Pancreas (tissue), 10 donors: ENCODE data around the gene TRIM9. TPM values are rescaled to one million over a fixed set of nuclear protein-coding genes. Genes with fewer than 3 reads are reported as not detected.

Source experiments
- ATAC-seq, 4 donors: fragments of 200-7000 bp; cut with Tn5 transposase; one replicate each; pipeline versions ENCODE4 v1.8.0 to v1.9.1; 2020; ENCODE audit warnings: mild to moderate bottlenecking in 4 of 4, moderate library complexity in 4 of 4
- DNase-seq, 6 donors: peaks; one replicate each; pipeline ENCODE4 v3.0.0-alpha.2; 2020
- FAIRE-seq: peaks from 2 replicates; lab custom pipeline; 2012; peaks lifted over from hg19 to GRCh38; lab: Jason Lieb, UNC
- H3K27ac ChIP-seq, 4 donors: fragments of 200-600 bp; sonication (generic); 1 replicate in 3 of 4; 2 replicates in 1 of 4; pipeline versions ENCODE4 v1.5.0 to v1.8.0; 2020
- H3K27me3 ChIP-seq, 4 donors: fragments of 200-600 bp; one replicate each; pipeline ENCODE4 v1.8.0; 2021
- H3K36me3 ChIP-seq, 3 donors: fragments of 200-600 bp; sonication (generic) in 1 of 3; one replicate each; pipeline versions ENCODE4 v1.5.0 to v1.8.0; 2020 to 2021
- H3K4me1 ChIP-seq, 3 donors: fragments of 200-600 bp; one replicate each; pipeline ENCODE4 v1.8.0; 2021
- H3K4me3 ChIP-seq, 4 donors: fragments of 200-600 bp; sonication (generic) in 2 of 4; one replicate each; pipeline versions ENCODE4 v1.5.0 to v1.8.0; 2020 to 2021
- H3K9me3 ChIP-seq, 4 donors: fragments of 200-600 bp; one replicate each; pipeline ENCODE4 v1.8.0; 2021
- WGBS, 2 donors: extraction: QIAGEN DNeasy Blood & Tissue Kit; methylation state at CpG; one replicate each; pipeline ENCODE4 v1.1.7; 2013; 5-methylcytosine and 5-hydroxymethylcytosine counted together
- intact Hi-C, 3 donors: fragments of 100-400 bp; cut with DNase I; formaldehyde crosslinking; loops; one replicate each; pipeline versions ENCODE4 v1.11.1 to v1.14.2; 2022
- polyA plus RNA-seq, 2 donors: library from polyadenylated mRNA; stranded (reverse); fragments of 200-250 nt; gene quantifications; one replicate each; pipeline ENCODE4 v1.2.3, GENCODE V29; 2013
- total RNA-seq, 6 donors: library from RNA; stranded (reverse); fragmentation: NEBNext Ultra II Directional in 4 of 6; extraction: Animal tissue kit (Norgen Biotek cat#: 25700) in 4 of 6; gene quantifications; one replicate each; pipeline versions ENCODE4 v1.2.1 to v1.2.4, GENCODE V29; 2021 to 2023
- TF ChIP-seq, protein P1 (sequence below), 4 donors: fragments of 200-600 bp; sonication (generic) in 3 of 4; IDR thresholded peaks; one replicate each; pipeline versions ENCODE4 v1.5.0 to v1.8.0; 2021; ENCODE audit warnings: antibody characterized with exemption in 4 of 4
- donor health status: healthy with polysubstance abuse.
- donor health status: DM: no; HTN: no; CAD: no; lungs with moderate emphysema.
- donor health status: DM: no; HTN: no; CAD: no.
- donor health status: control.
- donor health status: control.
- donor health status: Bipolar disorder and iron deficiency.
- donor health status: DM: yes; HTN: yes; CAD: no.
- donor health status: DM: no; HTN: no; CAD: no.
- donor health status: DM: no; HTN: no; CAD: no.
- donor health status: DM: yes; HTN: yes; CAD: no.

Gene TRIM9
- total and polyA plus RNA-seq, 8 donors: 0.25 to 3.4 (median 0.79) TPM

GRCh38 chr14:51028851-51029754 is 65.8 kb downstream of the TRIM9 start:
- TF ChIP-seq, protein P1, sequence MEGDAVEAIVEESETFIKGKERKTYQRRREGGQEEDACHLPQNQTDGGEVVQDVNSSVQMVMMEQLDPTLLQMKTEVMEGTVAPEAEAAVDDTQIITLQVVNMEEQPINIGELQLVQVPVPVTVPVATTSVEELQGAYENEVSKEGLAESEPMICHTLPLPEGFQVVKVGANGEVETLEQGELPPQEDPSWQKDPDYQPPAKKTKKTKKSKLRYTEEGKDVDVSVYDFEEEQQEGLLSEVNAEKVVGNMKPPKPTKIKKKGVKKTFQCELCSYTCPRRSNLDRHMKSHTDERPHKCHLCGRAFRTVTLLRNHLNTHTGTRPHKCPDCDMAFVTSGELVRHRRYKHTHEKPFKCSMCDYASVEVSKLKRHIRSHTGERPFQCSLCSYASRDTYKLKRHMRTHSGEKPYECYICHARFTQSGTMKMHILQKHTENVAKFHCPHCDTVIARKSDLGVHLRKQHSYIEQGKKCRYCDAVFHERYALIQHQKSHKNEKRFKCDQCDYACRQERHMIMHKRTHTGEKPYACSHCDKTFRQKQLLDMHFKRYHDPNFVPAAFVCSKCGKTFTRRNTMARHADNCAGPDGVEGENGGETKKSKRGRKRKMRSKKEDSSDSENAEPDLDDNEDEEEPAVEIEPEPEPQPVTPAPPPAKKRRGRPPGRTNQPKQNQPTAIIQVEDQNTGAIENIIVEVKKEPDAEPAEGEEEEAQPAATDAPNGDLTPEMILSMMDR (IDR thresholded peaks at IDR 0.05): no peak
- Histone ChIP-seq H3K9me3 (no peaks in the 10 kb centered on the region), H3K27me3 (no peaks in the 10 kb centered on the region), H3K36me3 (no peaks in the 10 kb centered on the region), H3K4me3 (no peak overlapping the region), H3K27ac (no peak overlapping the region), H3K4me1 (no peaks in the 10 kb centered on the region)
- FAIRE-seq (no peak), DNase-seq (no peak), ATAC-seq (no peak)
- 58 to 63% methylated on average over 16 of the region's 16 CpGs for WGBS, 2 donors
- intact Hi-C loops: no loop called here

DNA sequence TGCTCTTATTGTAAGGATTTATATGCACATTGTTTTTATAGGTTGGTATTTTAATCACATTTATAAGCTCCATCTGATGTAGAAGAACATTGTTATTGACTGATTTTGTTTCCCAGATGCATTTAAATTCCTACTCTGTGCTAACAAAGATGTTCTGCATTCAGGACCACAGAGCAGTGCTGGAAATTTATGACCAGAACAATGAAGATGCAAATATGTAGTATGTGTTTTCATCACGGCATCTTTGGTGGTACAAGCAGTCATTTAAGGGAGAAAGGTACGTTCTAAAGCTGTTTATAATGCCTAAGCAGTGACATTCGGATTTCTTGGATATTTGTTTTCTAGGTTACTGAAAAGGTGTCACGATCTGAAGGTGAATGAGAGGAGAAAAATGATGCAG is 66.5 kb downstream of the TRIM9 start:
- no peaks in the 10 kb centered on the region for H3K4me1 ChIP-seq
- H3K9me3 ChIP-seq: no peaks in the 10 kb centered on the region
- H3K27ac ChIP-seq: no peak overlapping the region
- no peak for FAIRE-seq
- no peak for DNase-seq
- 42 to 48% methylated on average over 4 of the region's 4 CpGs for WGBS, 2 donors
- TF ChIP-seq, protein P1 (IDR thresholded peaks at IDR 0.05): no peak
- no peaks in the 10 kb centered on the region for H3K36me3 ChIP-seq
- no peaks in the 10 kb centered on the region for H3K27me3 ChIP-seq
- intact Hi-C loops: no loop called here
- no peak overlapping the region for H3K4me3 ChIP-seq
- no peak for ATAC-seq

DNA sequence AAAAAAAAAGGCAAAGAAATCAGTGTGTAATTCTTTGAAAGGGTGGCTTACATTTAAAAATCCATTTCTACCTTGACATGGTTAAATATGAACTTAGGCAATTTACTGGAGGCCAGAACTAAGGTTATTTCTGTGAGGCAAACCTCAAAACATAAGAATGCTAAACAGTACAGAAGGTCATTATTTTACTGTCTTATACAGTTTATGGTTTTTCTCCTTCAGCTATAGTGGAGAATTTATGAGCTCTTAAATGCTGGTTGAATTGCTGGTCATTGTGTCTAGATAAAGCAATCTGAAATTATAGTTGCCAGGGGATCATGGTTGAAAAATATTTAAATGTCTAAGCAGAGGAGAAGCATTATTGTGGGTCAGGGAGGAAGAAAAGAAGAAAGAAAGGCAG is 70.5 kb downstream of the TRIM9 start:
- ATAC-seq (no peak), FAIRE-seq (peak; percentile 45), DNase-seq (no peak)
- Histone ChIP-seq H3K27me3 (no peaks in the 10 kb centered on the region), H3K9me3 (no peaks in the 10 kb centered on the region), H3K27ac (peak overlapping the region in 1 of 4 donors; percentile 15), H3K36me3 (no peaks in the 10 kb centered on the region), H3K4me3 (no peak overlapping the region), H3K4me1 (no peaks in the 10 kb centered on the region)
- TF ChIP-seq, protein P1 (IDR thresholded peaks at IDR 0.05): no peak
- intact Hi-C loops: no loop called here

DNA sequence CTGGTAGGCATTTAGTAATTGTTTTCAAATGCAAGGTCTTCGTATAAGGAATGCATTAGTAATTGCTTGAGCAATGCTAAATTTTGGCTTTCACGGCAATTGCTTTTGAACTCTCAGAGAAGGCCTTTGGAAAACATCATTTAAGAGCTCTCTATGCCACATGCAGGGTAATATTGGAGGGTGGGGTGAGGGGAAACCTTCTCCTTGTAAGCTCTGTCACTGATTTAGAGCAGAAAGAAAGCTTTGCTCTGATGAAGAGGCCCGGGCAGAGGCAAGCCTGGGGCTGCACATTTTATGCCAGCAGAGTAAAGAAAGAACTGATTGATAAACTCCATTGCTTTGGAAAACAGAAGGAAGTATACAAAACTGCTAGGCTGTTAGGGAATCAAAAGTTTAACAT is 70.9 kb downstream of the TRIM9 start:
- 62 to 64% methylated on average over 3 of the region's 3 CpGs for WGBS, 2 donors
- no peak overlapping the region for H3K27ac ChIP-seq
- ATAC-seq (peak in 1 of 4 donors; percentile 26), FAIRE-seq (no peak), DNase-seq (no peak)
- H3K27me3 ChIP-seq: no peaks in the 10 kb centered on the region
- H3K36me3 ChIP-seq: no peaks in the 10 kb centered on the region
- no peak overlapping the region for H3K4me3 ChIP-seq
- H3K4me1 ChIP-seq: no peaks in the 10 kb centered on the region
- intact Hi-C loops: no loop called here
- TF ChIP-seq, protein P1 (IDR thresholded peaks at IDR 0.05): no peak
- H3K9me3 ChIP-seq: no peaks in the 10 kb centered on the region

DNA sequence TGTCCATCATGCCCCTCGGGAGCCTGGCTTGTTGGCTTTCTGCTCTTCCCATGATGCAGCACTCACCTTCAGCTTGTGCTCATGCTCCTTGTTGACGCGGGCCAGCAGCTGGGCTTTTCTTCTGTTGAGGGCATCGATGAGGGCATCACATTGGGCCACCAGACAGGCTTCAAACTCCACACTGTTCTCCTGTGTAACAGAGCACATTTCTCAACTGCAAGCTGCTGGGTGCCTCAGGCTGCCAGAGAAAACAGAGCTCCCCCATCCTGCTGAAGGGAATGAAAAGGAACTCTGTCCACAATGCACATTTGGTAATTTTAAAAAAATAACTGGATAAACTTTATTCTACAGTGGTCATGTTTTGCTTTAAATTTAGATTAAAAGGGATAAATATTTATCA is 72.1 kb downstream of the TRIM9 start:
- intact Hi-C loops: no loop called here
- no peaks in the 10 kb centered on the region for H3K4me1 ChIP-seq
- no peaks in the 10 kb centered on the region for H3K9me3 ChIP-seq
- no peak for FAIRE-seq
- no peak for ATAC-seq
- H3K27ac ChIP-seq: no peak overlapping the region
- 81 to 87% methylated on average over 4 of the region's 4 CpGs for WGBS, 2 donors
- H3K27me3 ChIP-seq: no peaks in the 10 kb centered on the region
- DNase-seq: no peak
- no peak overlapping the region for H3K4me3 ChIP-seq
- H3K36me3 ChIP-seq: no peaks in the 10 kb centered on the region
- TF ChIP-seq, protein P1 (IDR thresholded peaks at IDR 0.05): no peak
